Lower leg skin (tissue), 4 donors: Measurements from ENCODE around the gene NFKBIE. TPM values are rescaled to one million over a fixed set of nuclear protein-coding genes. Genes with fewer than 3 reads are reported as not detected.
A peak's percentile ranks its signal among the peaks of the same experiment; 100 is the strongest.

Experiments used
- DNase-seq, 2 donors: peaks; one replicate each; pipeline ENCODE4 v3.0.0-alpha.2; 2019; ENCODE audit warnings: low spot score in 2 of 2
- H3K4me3 ChIP-seq: fragments of 200-600 bp; sonication (generic); 2 replicates; pipeline ENCODE4 v1.5.1; 2017; ENCODE audit warnings: mild to moderate bottlenecking, low read depth; ENCODE audit not compliant: poor library complexity, severe bottlenecking
- CTCF ChIP-seq, 3 donors: fragments of 450-650 bp; IDR thresholded peaks; one replicate each; pipeline ENCODE4 v1.5.1; 2016; ENCODE audit warnings: antibody characterized with exemption in 3 of 3, mild to moderate bottlenecking in 3 of 3, moderate library complexity in 2 of 3
- POLR2A ChIP-seq, 2 donors: fragments of 450-650 bp; IDR thresholded peaks; one replicate each; pipeline ENCODE4 v1.6.1; 2016 to 2017; ENCODE audit warnings: antibody characterized with exemption in 2 of 2, mild to moderate bottlenecking in 1 of 2, moderate library complexity in 1 of 2
- WGBS, 2 donors: methylation state at CpG; one replicate each; pipeline ENCODE4 v1.1.5; 2018; 5-methylcytosine and 5-hydroxymethylcytosine counted together
- intact Hi-C: fragments of 100-400 bp; cut with DNase I; formaldehyde crosslinking; loops from one replicate; pipeline ENCODE4 v1.15.0; 2023; ENCODE audit warnings: low total_unique reads
- microRNA counts, 2 donors: library from miRNA; unstranded; fragments of <30 nt; microRNA quantifications; one replicate each; lab custom pipeline; 2016
- total RNA-seq, 4 donors: library from RNA; depleted of rRNA; stranded (reverse); fragments of >200 nt; gene quantifications; one replicate each; pipeline ENCODE4 v1.1.0, GENCODE V29; 2016

Gene NFKBIE
- total RNA-seq, 4 donors from 2014 or later, result 10.8 to 21.1 (median 17.3) TPM

GRCh38 chr6:44219053-44219814 lies 46.1 kb downstream of the NFKBIE start:
- WGBS, 2 donors, result 5 to 13% methylated on average over 10 to 29 of the region's 45 CpGs
- TF ChIP-seq CTCF (IDR thresholded peaks at IDR 0.05), result no peak
- TF ChIP-seq POLR2A (IDR thresholded peaks at IDR 0.05), result no peak
- intact Hi-C loops, result no loop called here
- DNase-seq, result peak; percentile 70 to 97
- no peak overlapping the region for H3K4me3 ChIP-seq

GRCh38 chr6:44217332-44218143 lies 47.8 kb downstream of the NFKBIE start:
- no peak for TF ChIP-seq CTCF (IDR thresholded peaks at IDR 0.05)
- no peak for DNase-seq
- 74% methylated on average over 16 of the region's 16 CpGs for WGBS, 2 donors
- intact Hi-C loops, result no loop called here
- H3K4me3 ChIP-seq, result no peak overlapping the region

GRCh38 chr6:44216677-44217331 lies 48.5 kb downstream of the NFKBIE start, which contains the start of gene MYMX:
TSS of gene MYMX (plus strand) at chr6:44216926. CDS start at chr6:44217472, 546 bp downstream.
- 22 to 36% methylated on average over 7 of the region's 7 CpGs for WGBS, 2 donors
- DNase-seq, result no peak
- no peak within 1 kb of the TSS for H3K4me3 ChIP-seq
- TF ChIP-seq CTCF (IDR thresholded peaks at IDR 0.05) (no peak), POLR2A (IDR thresholded peaks at IDR 0.05) (no peak)
- intact Hi-C loops, result no loop called here

- TF ChIP-seq CTCF (IDR thresholded peaks at IDR 0.05) (no peak), POLR2A (IDR thresholded peaks at IDR 0.05) (no peak)
- DNase-seq, result no peak
- intact Hi-C loops, result no loop called here
- WGBS, 2 donors, result 93 to 94% methylated on average over 6 of the region's 6 CpGs
- H3K4me3 ChIP-seq, result no peak overlapping the region
Measured at GRCh38 chr6:44214307-44214706, 51.0 kb downstream of the NFKBIE start.

- no peak for TF ChIP-seq POLR2A (IDR thresholded peaks at IDR 0.05)
- no peak for TF ChIP-seq CTCF (IDR thresholded peaks at IDR 0.05)
- no peak for DNase-seq
- WGBS, 2 donors, result 73 to 93% methylated on average over 3 of the region's 3 CpGs
- intact Hi-C loops, result no loop called here
- H3K4me3 ChIP-seq, result no peak overlapping the region
Measured at GRCh38 chr6:44211284-44211683, 54.1 kb downstream of the NFKBIE start.

MicroRNAs within 50 kb of the gene (microRNA counts, 767-probe panel; counts per million panel counts)
- microRNA hsa-miR-4647 (lab: Ali Mortazavi, UCI), result 0 to 358 counts per million in 2 donors

Other genes starting within 250 kb of the NFKBIE start
- gene MRPL14, start 138.1 kb downstream of the NFKBIE start, total RNA-seq, result 10 to 100 TPM; 45.7 to 74.3 (median 52.0) TPM
- gene TMEM63B, start 138.0 kb downstream of the NFKBIE start, total RNA-seq, result 10 to 100 TPM; 73.4 to 91.2 (median 87.7) TPM
- gene CAPN11, start 106.7 kb downstream of the NFKBIE start, total RNA-seq, result 1 to 10 TPM in 2 of 4 donors, under 1 TPM in 2; 0.72 to 1.1 (median 0.89) TPM
- gene MYMX, start 48.6 kb downstream of the NFKBIE start, total RNA-seq, result under 1 TPM in 1 of 4 donors, not detected in 3; 0.69 TPM
- 10 to 100 TPM; 54.6 to 86.4 (median 82.5) TPM for gene SLC29A1, start 42.0 kb downstream of the NFKBIE start, total RNA-seq
- 100 to 1,000 TPM; 505 to 604 (median 551) TPM for gene HSP90AB1, start 18.4 kb downstream of the NFKBIE start, total RNA-seq
- gene SLC35B2, start 8.0 kb downstream of the NFKBIE start, total RNA-seq, result 10 to 100 TPM; 18.0 to 40.6 (median 32.6) TPM
- under 1 TPM in 2 of 4 donors, not detected in 2; 0.10 to 0.42 TPM for gene TMEM151B, start 4.9 kb upstream of the NFKBIE start, total RNA-seq
- gene AARS2, start 47.8 kb upstream of the NFKBIE start, total RNA-seq, result 10 to 100 TPM in 3 of 4 donors, 1 to 10 TPM in 1; 5.9 to 15.7 (median 12.8) TPM
- gene SPATS1, start 77.1 kb upstream of the NFKBIE start, total RNA-seq, result under 1 TPM in 1 of 4 donors, not detected in 3; 0.23 TPM
- gene CDC5L, start 122.2 kb upstream of the NFKBIE start, total RNA-seq, result 10 to 100 TPM; 12.3 to 19.2 (median 13.9) TPM